Prostate gland (tissue), 2 donors: Measurements from ENCODE around the gene NEDD4L.

Experiments
- CTCF ChIP-seq, 4 experiments: fragments of 200-600 bp in 2 of 4; fragments of 450-650 bp in 2 of 4; sonication (generic) in 2 of 4; IDR thresholded peaks; 1 replicate in 3 of 4; 2 replicates in 1 of 4; pipeline ENCODE4 v1.5.1; 2016 to 2019; ENCODE audit warnings: antibody characterized with exemption in 4 of 4, mild to moderate bottlenecking in 2 of 4, moderate library complexity in 2 of 4
- POLR2A ChIP-seq: fragments of 450-650 bp; IDR thresholded peaks from one replicate; pipeline ENCODE4 v1.6.1; 2016; ENCODE audit warnings: antibody characterized with exemption, mild to moderate bottlenecking
- POLR2AphosphoS5 ChIP-seq: sonication (generic); formaldehyde crosslinking; IDR thresholded peaks from one replicate; pipeline ENCODE4 v1.6.1; 2017; ENCODE audit warnings: antibody characterized with exemption

- TF ChIP-seq CTCF (IDR thresholded peaks at IDR 0.05), result no peak
- no peak for TF ChIP-seq POLR2A
- no peak for TF ChIP-seq POLR2AphosphoS5
Measured at GRCh38 chr18:58407649-58408407, 363.8 kb downstream of the NEDD4L start.
